GM15510 (cell line): Measurements from ENCODE around the gene ANKFY1.

Experiments used
- POLR2A ChIP-seq: IDR thresholded peaks from 3 replicates; pipeline ENCODE4 v1.6.1; 2011; ENCODE audit warnings: borderline replicate concordance; ENCODE audit not compliant: insufficient read length; ENCODE audit errors: extremely low read depth

Gene ANKFY1

DNA sequence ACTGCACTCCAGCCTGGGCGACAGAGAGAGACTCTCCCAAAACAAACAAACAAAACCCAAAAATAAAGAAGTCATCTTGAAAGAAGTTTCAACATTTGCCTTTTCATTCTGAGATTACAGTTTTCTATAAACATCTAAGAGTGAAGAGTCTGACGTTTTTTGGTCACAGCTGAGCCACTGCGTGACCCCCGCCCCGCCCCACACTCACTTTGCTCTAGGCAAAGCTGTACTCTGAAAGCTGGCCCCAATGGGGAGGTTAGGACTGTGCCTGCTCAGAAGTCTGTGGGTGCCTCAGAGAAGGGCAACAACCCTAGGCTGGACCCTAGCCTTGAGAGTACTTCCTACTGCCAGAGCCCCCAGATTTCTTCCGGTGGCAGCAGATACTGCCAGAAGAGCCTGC is 101.5 kb downstream of the ANKFY1 start:
- no peak for TF ChIP-seq POLR2A

GRCh38 chr17:4161967-4162305 is 101.8 kb downstream of the ANKFY1 start:
- TF ChIP-seq POLR2A: no peak

DNA sequence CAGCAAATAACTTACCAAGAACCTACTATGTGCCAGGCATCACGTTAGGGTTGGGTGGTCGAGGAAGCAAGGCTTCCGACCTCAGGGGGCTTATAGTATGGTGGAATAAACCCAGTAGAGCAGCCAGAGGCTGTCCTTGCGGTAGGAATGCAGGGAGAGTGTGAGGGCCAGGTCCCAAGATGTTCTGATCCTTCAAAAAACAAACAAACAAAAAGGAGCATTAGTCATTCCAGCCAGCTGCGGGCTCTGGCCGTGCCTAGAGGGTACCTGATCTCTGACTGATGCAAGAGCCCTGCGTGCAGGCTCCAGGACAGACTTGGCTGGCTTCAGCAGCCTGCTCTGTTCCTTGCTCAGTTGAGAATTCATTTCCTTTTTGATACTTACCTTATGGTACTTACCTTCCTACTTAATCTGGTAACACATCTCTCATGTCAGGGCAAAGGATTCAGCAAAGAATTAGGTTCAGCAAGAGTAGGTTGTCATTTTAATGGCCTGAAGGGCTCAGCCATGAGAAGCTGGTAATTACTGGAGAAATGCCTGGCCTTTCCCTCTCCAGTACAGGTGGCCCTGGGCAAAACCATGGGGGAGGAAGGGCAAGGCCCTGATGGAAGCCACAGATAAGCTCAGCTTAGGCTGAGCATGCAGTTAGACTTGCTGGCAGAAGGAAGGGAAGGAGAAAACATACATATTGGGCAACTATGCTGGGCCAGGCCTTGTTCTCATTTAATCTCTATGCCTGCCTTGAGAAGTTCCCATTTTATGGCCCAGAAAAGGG is 102.4 kb downstream of the ANKFY1 start:
- no peak for TF ChIP-seq POLR2A

GRCh38 chr17:4160294-4160859 is 103.4 kb downstream of the ANKFY1 start:
- TF ChIP-seq POLR2A: no peak

DNA sequence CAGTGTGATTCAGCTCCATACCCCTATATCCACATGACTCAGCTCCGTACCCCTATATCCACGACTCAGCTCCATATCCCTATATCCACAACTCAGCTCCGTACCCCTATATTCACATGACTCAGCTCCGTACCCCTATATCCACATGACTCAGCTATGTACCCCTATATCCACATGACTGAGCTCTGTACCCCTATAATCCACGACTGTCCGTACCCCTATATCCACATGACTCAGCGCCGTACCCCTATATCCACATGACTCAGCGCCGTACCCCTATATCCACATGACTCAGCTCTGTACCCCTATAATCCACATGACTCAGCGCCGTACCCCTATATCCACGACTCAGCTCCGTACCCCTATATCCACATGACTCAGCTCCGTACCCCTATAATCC is 104.0 kb downstream of the ANKFY1 start:
- TF ChIP-seq POLR2A: no peak

DNA sequence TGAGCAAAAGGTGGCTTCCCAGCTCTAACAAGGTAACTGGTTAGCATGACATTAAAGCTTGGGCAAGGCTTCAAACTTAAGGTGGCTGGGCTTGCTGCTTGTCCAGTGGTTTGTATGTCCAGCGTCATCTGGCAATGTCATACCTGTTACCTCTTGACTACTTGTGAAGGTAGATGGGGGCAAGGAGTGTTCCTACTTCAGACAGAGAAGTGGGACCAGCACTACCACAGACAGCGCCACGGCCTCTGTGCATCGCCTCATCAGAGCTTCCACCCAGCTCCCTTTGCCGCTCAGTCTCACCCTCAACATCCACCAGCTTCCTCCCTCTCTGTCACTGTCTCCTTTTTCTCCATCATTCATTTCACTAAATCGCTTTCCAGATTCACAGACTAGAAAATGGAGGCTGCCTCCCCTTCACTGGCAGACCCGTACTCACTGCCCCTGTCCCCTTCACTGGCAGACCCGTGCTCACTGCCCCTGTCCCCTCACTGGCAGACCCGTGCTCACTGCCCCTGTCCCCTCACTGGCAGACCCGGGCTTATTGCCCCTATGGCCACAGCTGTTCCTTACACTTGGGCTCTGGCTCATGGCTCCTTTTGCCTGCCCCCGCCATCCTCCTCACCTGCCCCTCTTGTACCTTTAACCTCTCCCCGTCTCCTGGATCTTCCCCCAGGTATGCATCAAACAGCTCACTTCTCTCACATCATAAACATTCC is 106.0 kb downstream of the ANKFY1 start:
- TF ChIP-seq POLR2A: no peak

DNA sequence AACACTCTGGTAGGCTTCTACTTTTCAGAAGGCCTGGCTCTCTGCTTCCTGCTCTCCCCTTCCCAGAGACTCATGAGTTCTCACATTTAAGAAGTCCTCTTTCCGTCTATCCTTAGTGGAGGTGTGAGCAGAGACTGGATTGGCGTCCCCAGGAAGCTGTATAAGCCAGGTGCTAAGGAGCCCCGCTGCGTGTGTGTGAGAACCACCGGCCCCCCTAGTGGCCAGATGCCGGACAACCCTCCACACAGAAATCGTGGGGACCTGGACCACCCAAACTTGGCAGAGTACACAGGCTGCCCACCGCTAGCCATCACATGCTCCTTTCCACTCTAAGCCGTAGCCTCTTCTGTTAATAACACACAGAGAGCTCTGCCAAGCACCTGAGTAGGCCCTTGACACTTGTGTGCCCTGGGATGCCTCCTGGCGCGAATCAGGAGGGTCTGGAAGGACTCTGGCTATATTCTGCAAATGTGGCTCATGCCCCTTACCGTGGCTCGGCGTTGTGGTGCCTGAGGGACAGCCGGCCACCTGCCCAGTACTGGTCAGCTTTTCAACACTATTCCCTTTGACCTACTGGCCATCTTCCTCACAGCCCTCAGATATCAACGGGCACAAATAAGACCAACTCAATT is 106.9 kb downstream of the ANKFY1 start:
- no peak for TF ChIP-seq POLR2A

DNA sequence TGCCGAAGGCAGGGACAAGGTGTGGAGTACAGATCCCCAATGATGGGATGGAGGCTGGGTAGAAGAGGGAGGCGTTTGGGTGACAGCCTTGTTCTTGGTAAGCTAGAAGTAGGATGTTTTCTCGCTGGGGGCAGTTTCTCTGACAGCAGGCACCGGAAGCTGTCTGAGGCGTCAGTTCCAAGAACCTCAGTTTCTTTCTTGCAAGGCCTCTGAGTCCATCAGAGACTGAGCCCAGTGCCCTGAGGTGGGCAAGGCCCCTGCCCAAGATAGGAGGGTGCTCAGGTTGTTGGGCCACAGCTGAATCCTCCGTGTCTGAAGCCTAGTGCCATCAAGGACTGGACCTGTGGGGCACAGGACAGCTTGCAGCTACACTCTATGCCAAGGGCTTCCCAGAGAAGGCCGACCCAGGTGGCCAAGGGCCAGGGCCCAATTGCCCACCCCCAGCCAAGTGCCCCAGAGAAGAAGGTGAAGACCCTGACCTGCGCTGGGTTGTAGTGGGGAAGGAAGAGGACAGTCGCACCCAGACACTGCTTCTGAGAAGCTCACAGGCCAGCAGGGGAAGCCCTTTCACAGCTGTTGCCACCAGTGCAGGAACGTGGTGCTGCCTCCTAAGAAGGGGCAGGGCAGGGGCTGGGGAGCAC is 107.7 kb downstream of the ANKFY1 start:
- no peak for TF ChIP-seq POLR2A

GRCh38 chr17:4154201-4154600 is 109.6 kb downstream of the ANKFY1 start:
- no peak for TF ChIP-seq POLR2A

DNA sequence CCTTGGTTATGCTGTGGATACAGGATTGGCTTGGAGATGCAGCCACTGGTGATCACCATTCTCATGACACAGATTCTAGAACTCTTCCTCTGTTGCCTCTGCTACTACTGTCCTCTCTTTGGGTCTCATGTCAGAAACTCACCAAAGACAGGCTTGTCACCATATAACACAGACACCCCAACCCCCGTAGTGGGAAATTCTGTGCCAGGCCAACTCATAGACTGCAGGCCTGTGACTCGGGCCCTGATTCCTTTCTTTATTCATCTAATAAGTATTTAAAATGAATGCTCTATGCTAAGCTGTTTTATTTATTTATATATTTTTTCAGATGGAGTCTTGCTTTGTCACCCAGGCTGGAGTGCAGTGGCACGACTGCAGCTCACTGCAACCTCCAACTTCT is 111.3 kb downstream of the ANKFY1 start:
- TF ChIP-seq POLR2A: no peak

DNA sequence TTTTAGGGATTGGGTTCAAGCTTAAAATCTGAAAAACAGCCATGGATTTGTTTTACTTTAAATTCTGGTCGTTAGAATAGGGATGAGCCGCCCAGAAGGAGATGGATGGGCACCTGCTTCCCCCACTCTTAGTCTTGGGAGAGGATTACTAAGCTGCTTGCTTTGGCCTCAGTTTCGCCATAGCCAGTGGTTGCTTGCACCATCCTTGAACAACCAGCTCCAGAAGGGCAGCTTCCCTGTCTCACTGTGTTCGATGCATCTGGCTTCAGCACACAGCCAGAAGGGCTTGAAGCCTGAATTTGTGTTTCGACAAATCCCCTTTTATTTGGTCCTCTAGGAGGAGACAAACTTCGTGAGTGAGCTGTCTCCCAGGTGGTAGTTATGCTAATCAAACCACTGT is 113.7 kb downstream of the ANKFY1 start:
- TF ChIP-seq POLR2A: no peak

- no peak for TF ChIP-seq POLR2A
Observed at GRCh38 chr17:4148611-4149308, 115.0 kb downstream of the ANKFY1 start.

GRCh38 chr17:4147751-4148310 is 115.9 kb downstream of the ANKFY1 start:
- TF ChIP-seq POLR2A: no peak

DNA sequence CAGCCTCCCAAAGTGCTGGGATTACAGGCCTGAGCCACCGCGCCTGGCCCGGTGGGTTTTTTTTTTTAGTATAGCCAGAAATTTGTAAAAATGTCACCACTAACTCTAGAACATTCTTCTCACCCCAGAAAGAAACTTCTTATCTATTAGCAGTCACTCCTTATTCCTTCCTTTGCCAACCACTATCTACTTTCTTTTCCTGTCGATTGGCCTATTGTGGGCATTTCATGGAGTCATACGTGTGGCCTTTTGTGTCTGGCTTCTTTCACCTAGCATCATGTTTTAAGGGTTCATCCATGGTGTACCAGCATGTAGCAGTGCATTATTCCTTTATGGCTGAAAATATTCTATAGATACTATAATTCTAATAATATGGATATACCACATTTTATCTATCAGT is 117.1 kb downstream of the ANKFY1 start:
- no peak for TF ChIP-seq POLR2A

DNA sequence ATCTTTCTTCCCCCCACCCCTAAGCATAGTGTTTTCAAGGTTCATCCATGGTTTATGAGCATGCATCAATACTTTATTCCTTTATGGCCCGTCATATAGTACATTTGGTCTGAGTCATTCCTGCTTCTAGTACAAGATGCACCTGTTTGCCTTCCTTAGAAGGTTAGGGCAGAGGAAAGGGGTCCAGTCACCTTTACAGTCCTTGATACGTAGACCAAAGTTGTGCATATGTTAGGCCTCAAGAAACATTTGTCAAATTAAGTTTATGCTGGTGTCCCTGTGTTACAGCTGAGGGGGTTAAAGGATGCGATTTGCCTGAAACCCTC is 119.4 kb downstream of the ANKFY1 start:
- no peak for TF ChIP-seq POLR2A
